Upper lobe of right lung (tissue), 1 donor: ENCODE data around the gene DDX18. TPM values are rescaled to one million over a fixed set of nuclear protein-coding genes. Genes with fewer than 3 reads are reported as not detected.

Experiments
- ATAC-seq: fragments of 200-7000 bp; cut with Tn5 transposase; one replicate; pipeline ENCODE4 v1.9.1; 2020; ENCODE audit warnings: mild to moderate bottlenecking, moderate library complexity
- DNase-seq: peaks from one replicate; pipeline ENCODE4 v3.0.0-alpha.2; 2020
- H3K27ac ChIP-seq: fragments of 200-600 bp; one replicate; pipeline ENCODE4 v1.8.0; 2022
- H3K27me3 ChIP-seq: fragments of 200-600 bp; one replicate; pipeline ENCODE4 v1.8.0; 2022; ENCODE audit warnings: mild to moderate bottlenecking
- H3K36me3 ChIP-seq: fragments of 200-600 bp; one replicate; pipeline ENCODE4 v1.8.0; 2022
- H3K4me1 ChIP-seq: fragments of 200-600 bp; one replicate; pipeline ENCODE4 v1.8.0; 2022
- H3K4me3 ChIP-seq: fragments of 200-600 bp; one replicate; pipeline ENCODE4 v1.8.0; 2022; ENCODE audit warnings: mild to moderate bottlenecking
- H3K9me3 ChIP-seq: fragments of 200-600 bp; one replicate; pipeline ENCODE4 v1.8.0; 2022
- CTCF ChIP-seq: fragments of 200-600 bp; IDR thresholded peaks from one replicate; pipeline ENCODE4 v1.8.0; 2022; ENCODE audit warnings: antibody characterized with exemption
- intact Hi-C: fragments of 100-400 bp; cut with DNase I; formaldehyde crosslinking; loops from one replicate; pipeline ENCODE4 v1.11.0; 2022
- total RNA-seq: library from RNA; stranded (reverse); fragmentation: NEBNext Ultra II Directional; extraction: Animal tissue kit (Norgen Biotek cat#: 25700); gene quantifications from one replicate; pipeline ENCODE4 v1.2.1, GENCODE V29; 2021
- donor health status: DM: no; HTN: yes; CAD: no; lungs with severe emphysema.

DDX18 gene
- total RNA-seq, 1 donor from 2014 or later, result 56.6 TPM

- no peaks in the 10 kb centered on the region for H3K9me3 ChIP-seq
- H3K36me3 ChIP-seq, result peaks cover 97% of the 10 kb centered on the region
- no peak overlapping the region for H3K4me3 ChIP-seq
- TF ChIP-seq CTCF, result no peak
- intact Hi-C loops, result no loop called here
- no peaks in the 10 kb centered on the region for H3K27me3 ChIP-seq
- DNase-seq (no peak), ATAC-seq (no peak)
- no peak overlapping the region for H3K27ac ChIP-seq
- no peaks in the 10 kb centered on the region for H3K4me1 ChIP-seq
Observed at GRCh38 chr2:117828870-117829269, 14.4 kb downstream of the DDX18 start.

GRCh38 chr2:117832332-117832731 lies 17.8 kb downstream of the DDX18 start:
- peaks cover 63% of the 10 kb centered on the region for H3K36me3 ChIP-seq
- DNase-seq (no peak), ATAC-seq (no peak)
- peaks cover 4% of the 10 kb centered on the region for H3K4me1 ChIP-seq
- no peak overlapping the region for H3K27ac ChIP-seq
- intact Hi-C loops, result loop anchor here (5.0 kb wide), 1 partner anchor 170 kb away; no protein-coding TSS in a partner anchor
- no peaks in the 10 kb centered on the region for H3K27me3 ChIP-seq
- no peak for TF ChIP-seq CTCF
- H3K4me3 ChIP-seq, result no peak overlapping the region
- H3K9me3 ChIP-seq, result no peaks in the 10 kb centered on the region

- no peak for ATAC-seq
- no peak overlapping the region for H3K4me3 ChIP-seq
- no peak for DNase-seq
- no peaks in the 10 kb centered on the region for H3K27me3 ChIP-seq
- peaks cover 56% of the 10 kb centered on the region for H3K36me3 ChIP-seq
- TF ChIP-seq CTCF, result no peak
- H3K9me3 ChIP-seq, result no peaks in the 10 kb centered on the region
- peaks cover 4% of the 10 kb centered on the region for H3K4me1 ChIP-seq
- no peak overlapping the region for H3K27ac ChIP-seq
- intact Hi-C loops, result loop anchor here (5.0 kb wide), 1 partner anchor 169 kb away; no protein-coding TSS in a partner anchor
Observed at GRCh38 chr2:117832905-117833613, 18.6 kb downstream of the DDX18 start.

GRCh38 chr2:117833911-117834310 lies 19.4 kb downstream of the DDX18 start:
- Histone ChIP-seq H3K27me3 (no peaks in the 10 kb centered on the region), H3K9me3 (no peaks in the 10 kb centered on the region), H3K4me3 (no peak overlapping the region), H3K36me3 (peaks cover 47% of the 10 kb centered on the region), H3K4me1 (peaks cover 4% of the 10 kb centered on the region), H3K27ac (no peak overlapping the region)
- DNase-seq (no peak), ATAC-seq (no peak)
- intact Hi-C loops, result loop anchor here (5.0 kb wide), 1 partner anchor 168 kb away; no protein-coding TSS in a partner anchor
- TF ChIP-seq CTCF, result no peak

- intact Hi-C loops, result loop anchor here (5.0 kb wide), 1 partner anchor 167 kb away; no protein-coding TSS in a partner anchor
- TF ChIP-seq CTCF, result no peak
- ATAC-seq, result no peak
Observed at GRCh38 chr2:117834992-117835391, 20.5 kb downstream of the DDX18 start.

More at GRCh38 chr2:117834992-117835391, 20.5 kb downstream of the DDX18 start:
- H3K36me3 ChIP-seq, result peaks cover 36% of the 10 kb centered on the region
- H3K4me3 ChIP-seq, result no peak overlapping the region
- DNase-seq, result no peak
- peaks cover 4% of the 10 kb centered on the region for H3K4me1 ChIP-seq
- no peak overlapping the region for H3K27ac ChIP-seq
- no peaks in the 10 kb centered on the region for H3K9me3 ChIP-seq
- H3K27me3 ChIP-seq, result no peaks in the 10 kb centered on the region
